ENCODE results near the gene ACOT8. TPM values are rescaled to one million over a fixed set of nuclear protein-coding genes. Genes with fewer than 3 reads are reported as not detected.

ACOT8 gene
- total RNA-seq, 1 experiment from 2014 or later = 38.1 TPM

DNA sequence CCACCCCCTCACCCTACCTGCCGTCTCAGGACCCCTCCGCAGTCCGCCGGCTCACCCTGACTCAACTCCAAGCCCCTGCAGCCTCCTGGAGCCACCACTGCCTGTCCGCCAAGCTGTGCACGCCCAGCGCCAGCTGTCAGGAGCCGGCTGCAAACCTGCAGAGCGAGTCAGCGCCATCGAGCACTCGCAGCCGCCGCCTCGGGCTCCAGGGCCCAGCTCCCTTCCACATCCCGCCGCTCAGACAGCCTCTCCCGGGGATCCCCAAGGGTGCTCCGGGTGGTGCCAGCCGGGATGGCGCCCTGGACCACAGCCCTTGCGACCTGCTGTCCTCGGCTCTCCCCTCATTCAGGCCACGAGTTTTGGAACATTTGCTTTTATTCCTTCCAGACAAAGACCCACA lies 34.3 kb downstream of the ACOT8 start:
- no peak for ATAC-seq
- TF ChIP-seq, protein P1, sequence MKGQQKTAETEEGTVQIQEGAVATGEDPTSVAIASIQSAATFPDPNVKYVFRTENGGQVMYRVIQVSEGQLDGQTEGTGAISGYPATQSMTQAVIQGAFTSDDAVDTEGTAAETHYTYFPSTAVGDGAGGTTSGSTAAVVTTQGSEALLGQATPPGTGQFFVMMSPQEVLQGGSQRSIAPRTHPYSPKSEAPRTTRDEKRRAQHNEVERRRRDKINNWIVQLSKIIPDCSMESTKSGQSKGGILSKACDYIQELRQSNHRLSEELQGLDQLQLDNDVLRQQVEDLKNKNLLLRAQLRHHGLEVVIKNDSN (CRISPR knock-in tag; IDR thresholded peaks at IDR 0.05) = no peak
- TF ChIP-seq, protein P2, sequence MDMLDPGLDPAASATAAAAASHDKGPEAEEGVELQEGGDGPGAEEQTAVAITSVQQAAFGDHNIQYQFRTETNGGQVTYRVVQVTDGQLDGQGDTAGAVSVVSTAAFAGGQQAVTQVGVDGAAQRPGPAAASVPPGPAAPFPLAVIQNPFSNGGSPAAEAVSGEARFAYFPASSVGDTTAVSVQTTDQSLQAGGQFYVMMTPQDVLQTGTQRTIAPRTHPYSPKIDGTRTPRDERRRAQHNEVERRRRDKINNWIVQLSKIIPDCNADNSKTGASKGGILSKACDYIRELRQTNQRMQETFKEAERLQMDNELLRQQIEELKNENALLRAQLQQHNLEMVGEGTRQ (CRISPR knock-in tag; IDR thresholded peaks at IDR 0.05) = no peak
- TF ChIP-seq, protein P3, sequence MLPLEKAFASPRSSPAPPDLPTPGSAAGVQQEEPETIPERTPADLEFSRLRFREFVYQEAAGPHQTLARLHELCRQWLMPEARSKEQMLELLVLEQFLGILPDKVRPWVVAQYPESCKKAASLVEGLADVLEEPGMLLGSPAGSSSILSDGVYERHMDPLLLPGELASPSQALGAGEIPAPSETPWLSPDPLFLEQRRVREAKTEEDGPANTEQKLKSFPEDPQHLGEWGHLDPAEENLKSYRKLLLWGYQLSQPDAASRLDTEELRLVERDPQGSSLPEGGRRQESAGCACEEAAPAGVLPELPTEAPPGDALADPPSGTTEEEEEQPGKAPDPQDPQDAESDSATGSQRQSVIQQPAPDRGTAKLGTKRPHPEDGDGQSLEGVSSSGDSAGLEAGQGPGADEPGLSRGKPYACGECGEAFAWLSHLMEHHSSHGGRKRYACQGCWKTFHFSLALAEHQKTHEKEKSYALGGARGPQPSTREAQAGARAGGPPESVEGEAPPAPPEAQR (CRISPR knock-in tag; IDR thresholded peaks at IDR 0.05) = no peak
- no peak for TF ChIP-seq TP53 (CRISPR knock-in tag; IDR thresholded peaks at IDR 0.05)
- no peak for TF ChIP-seq JAZF1 (CRISPR knock-in tag; IDR thresholded peaks at IDR 0.05)
- TF ChIP-seq ZBTB21 (CRISPR knock-in tag; IDR thresholded peaks at IDR 0.05; ENCODE audit: borderline replicate concordance) = no peak
- TF ChIP-seq, protein P4, sequence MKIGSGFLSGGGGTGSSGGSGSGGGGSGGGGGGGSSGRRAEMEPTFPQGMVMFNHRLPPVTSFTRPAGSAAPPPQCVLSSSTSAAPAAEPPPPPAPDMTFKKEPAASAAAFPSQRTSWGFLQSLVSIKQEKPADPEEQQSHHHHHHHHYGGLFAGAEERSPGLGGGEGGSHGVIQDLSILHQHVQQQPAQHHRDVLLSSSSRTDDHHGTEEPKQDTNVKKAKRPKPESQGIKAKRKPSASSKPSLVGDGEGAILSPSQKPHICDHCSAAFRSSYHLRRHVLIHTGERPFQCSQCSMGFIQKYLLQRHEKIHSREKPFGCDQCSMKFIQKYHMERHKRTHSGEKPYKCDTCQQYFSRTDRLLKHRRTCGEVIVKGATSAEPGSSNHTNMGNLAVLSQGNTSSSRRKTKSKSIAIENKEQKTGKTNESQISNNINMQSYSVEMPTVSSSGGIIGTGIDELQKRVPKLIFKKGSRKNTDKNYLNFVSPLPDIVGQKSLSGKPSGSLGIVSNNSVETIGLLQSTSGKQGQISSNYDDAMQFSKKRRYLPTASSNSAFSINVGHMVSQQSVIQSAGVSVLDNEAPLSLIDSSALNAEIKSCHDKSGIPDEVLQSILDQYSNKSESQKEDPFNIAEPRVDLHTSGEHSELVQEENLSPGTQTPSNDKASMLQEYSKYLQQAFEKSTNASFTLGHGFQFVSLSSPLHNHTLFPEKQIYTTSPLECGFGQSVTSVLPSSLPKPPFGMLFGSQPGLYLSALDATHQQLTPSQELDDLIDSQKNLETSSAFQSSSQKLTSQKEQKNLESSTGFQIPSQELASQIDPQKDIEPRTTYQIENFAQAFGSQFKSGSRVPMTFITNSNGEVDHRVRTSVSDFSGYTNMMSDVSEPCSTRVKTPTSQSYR (CRISPR knock-in tag; IDR thresholded peaks at IDR 0.05) = no peak
- no peak for TF ChIP-seq ATF1 (CRISPR knock-in tag; IDR thresholded peaks at IDR 0.05)
- TF ChIP-seq, protein P5, sequence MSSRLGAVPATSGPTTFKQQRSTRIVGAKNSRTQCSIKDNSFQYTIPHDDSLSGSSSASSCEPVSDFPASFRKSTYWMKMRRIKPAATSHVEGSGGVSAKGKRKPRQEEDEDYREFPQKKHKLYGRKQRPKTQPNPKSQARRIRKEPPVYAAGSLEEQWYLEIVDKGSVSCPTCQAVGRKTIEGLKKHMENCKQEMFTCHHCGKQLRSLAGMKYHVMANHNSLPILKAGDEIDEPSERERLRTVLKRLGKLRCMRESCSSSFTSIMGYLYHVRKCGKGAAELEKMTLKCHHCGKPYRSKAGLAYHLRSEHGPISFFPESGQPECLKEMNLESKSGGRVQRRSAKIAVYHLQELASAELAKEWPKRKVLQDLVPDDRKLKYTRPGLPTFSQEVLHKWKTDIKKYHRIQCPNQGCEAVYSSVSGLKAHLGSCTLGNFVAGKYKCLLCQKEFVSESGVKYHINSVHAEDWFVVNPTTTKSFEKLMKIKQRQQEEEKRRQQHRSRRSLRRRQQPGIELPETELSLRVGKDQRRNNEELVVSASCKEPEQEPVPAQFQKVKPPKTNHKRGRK (CRISPR knock-in tag; IDR thresholded peaks at IDR 0.05; ENCODE audit: borderline replicate concordance) = no peak
- TF ChIP-seq, protein P6, sequence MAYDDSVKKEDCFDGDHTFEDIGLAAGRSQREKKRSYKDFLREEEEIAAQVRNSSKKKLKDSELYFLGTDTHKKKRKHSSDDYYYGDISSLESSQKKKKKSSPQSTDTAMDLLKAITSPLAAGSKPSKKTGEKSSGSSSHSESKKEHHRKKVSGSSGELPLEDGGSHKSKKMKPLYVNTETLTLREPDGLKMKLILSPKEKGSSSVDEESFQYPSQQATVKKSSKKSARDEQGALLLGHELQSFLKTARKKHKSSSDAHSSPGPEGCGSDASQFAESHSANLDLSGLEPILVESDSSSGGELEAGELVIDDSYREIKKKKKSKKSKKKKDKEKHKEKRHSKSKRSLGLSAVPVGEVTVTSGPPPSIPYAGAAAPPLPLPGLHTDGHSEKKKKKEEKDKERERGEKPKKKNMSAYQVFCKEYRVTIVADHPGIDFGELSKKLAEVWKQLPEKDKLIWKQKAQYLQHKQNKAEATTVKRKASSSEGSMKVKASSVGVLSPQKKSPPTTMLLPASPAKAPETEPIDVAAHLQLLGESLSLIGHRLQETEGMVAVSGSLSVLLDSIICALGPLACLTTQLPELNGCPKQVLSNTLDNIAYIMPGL (CRISPR knock-in tag; IDR thresholded peaks at IDR 0.05) = no peak
- TF ChIP-seq TCF7 (CRISPR knock-in tag; IDR thresholded peaks at IDR 0.05; ENCODE audit: low read depth) = no peak
- TF ChIP-seq NR3C1 (CRISPR knock-in tag; conservative IDR thresholded peaks at IDR 0.05; ENCODE audit: low read depth) = no peak
- POLR2A ChIA-PET = interaction anchor here (1.6 kb wide), 1 partner anchor 68 kb away, joined by 10 read pairs; the partner anchor contains the start of genes CTSA and NEURL2
- Mint-ChIP-seq H3K4me1 (peaks cover 26% of the 10 kb centered on the region), H3K4me3 (no peak overlapping the region), H3K27me3 (ENCODE audit: low read depth) (peaks cover 23% of the 10 kb centered on the region), H3K27ac (no peak overlapping the region), H3K9me3 (no peaks in the 10 kb centered on the region), H3K36me3 (no peaks in the 10 kb centered on the region)
- no peak for DNase-seq (ENCODE audit: low spot score)
- CTCF ChIA-PET = interaction anchor here (1.6 to 3.3 kb wide), 3 partner anchors 18 to 58 kb away, joined by 6 to 17 read pairs (median 15); no protein-coding TSS in a partner anchor

DNA sequence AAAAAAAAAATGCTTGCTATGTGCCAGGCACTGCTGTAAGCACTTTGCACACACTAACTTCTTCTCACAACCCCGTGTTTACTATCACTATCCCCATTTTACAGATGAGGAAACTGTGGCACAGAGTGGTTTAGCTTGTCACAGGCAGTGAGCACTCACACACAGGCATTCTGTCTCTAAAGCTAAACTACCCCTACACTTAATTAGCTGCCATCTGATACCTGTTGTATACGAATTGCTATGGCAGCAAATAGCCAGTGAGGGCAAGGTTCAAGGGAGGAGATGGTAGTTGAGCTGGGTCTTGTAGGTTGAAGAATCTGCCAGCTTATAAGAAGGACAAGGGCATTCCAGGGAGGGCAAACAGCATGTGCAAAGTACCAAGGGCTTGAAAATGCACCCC lies 35.2 kb downstream of the ACOT8 start:
- POLR2A ChIA-PET = no interaction called here
- Mint-ChIP-seq H3K36me3 (peaks cover 5% of the 10 kb centered on the region), H3K9me3 (no peaks in the 10 kb centered on the region), H3K4me1 (peaks cover 25% of the 10 kb centered on the region), H3K27ac (no peak overlapping the region), H3K4me3 (no peak overlapping the region), H3K27me3 (ENCODE audit: low read depth) (peaks cover 23% of the 10 kb centered on the region)
- CTCF ChIA-PET = interaction anchor here (1.0 to 3.3 kb wide), 4 partner anchors 19 to 68 kb away, joined by 3 to 17 read pairs (median 10); no protein-coding TSS in a partner anchor
- ATAC-seq (no peak), DNase-seq (ENCODE audit: low spot score) (no peak)
- TF ChIP-seq, protein P7, sequence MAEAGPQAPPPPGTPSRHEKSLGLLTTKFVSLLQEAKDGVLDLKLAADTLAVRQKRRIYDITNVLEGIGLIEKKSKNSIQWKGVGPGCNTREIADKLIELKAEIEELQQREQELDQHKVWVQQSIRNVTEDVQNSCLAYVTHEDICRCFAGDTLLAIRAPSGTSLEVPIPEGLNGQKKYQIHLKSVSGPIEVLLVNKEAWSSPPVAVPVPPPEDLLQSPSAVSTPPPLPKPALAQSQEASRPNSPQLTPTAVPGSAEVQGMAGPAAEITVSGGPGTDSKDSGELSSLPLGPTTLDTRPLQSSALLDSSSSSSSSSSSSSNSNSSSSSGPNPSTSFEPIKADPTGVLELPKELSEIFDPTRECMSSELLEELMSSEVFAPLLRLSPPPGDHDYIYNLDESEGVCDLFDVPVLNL (CRISPR knock-in tag; IDR thresholded peaks at IDR 0.05; ENCODE audit: borderline replicate concordance, low read depth) = no peak
- TF ChIP-seq TCF7 (CRISPR knock-in tag; IDR thresholded peaks at IDR 0.05; ENCODE audit: low read depth) = no peak
- TF ChIP-seq, protein P8, sequence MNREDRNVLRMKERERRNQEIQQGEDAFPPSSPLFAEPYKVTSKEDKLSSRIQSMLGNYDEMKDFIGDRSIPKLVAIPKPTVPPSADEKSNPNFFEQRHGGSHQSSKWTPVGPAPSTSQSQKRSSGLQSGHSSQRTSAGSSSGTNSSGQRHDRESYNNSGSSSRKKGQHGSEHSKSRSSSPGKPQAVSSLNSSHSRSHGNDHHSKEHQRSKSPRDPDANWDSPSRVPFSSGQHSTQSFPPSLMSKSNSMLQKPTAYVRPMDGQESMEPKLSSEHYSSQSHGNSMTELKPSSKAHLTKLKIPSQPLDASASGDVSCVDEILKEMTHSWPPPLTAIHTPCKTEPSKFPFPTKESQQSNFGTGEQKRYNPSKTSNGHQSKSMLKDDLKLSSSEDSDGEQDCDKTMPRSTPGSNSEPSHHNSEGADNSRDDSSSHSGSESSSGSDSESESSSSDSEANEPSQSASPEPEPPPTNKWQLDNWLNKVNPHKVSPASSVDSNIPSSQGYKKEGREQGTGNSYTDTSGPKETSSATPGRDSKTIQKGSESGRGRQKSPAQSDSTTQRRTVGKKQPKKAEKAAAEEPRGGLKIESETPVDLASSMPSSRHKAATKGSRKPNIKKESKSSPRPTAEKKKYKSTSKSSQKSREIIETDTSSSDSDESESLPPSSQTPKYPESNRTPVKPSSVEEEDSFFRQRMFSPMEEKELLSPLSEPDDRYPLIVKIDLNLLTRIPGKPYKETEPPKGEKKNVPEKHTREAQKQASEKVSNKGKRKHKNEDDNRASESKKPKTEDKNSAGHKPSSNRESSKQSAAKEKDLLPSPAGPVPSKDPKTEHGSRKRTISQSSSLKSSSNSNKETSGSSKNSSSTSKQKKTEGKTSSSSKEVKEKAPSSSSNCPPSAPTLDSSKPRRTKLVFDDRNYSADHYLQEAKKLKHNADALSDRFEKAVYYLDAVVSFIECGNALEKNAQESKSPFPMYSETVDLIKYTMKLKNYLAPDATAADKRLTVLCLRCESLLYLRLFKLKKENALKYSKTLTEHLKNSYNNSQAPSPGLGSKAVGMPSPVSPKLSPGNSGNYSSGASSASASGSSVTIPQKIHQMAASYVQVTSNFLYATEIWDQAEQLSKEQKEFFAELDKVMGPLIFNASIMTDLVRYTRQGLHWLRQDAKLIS (CRISPR knock-in tag; IDR thresholded peaks at IDR 0.05; ENCODE audit: borderline replicate concordance) = no peak
- TF ChIP-seq IRF2 (CRISPR knock-in tag; IDR thresholded peaks at IDR 0.05; ENCODE audit: borderline replicate concordance, low read depth) = no peak
- TF ChIP-seq FOXP1 (CRISPR knock-in tag; IDR thresholded peaks at IDR 0.05; ENCODE audit: borderline replicate concordance) = no peak
- no peak for TF ChIP-seq SOX15 (CRISPR knock-in tag; IDR thresholded peaks at IDR 0.05)
- no peak for TF ChIP-seq RELA (CRISPR knock-in tag; IDR thresholded peaks at IDR 0.05; ENCODE audit: borderline replicate concordance)
